Measurements from ENCODE around the gene ZNF442. TPM values are rescaled to one million over a fixed set of nuclear protein-coding genes. Genes with fewer than 3 reads are reported as not detected.
"Not testable (repeated sequence)": the region's sequence is repeated elsewhere in the genome, so short reads cannot be mapped to it uniquely, and the experiment has no call there.

Gene ZNF442
- polyA plus RNA-seq, 4 donors = 6.7 to 8.4 (median 7.1) TPM

- DNase-seq (ENCODE audit: low read depth in 4 of 4, low spot score in 3 of 4) = no peak
Measured at GRCh38 chr19:12331211-12331941, 34.1 kb downstream of the ZNF442 start.

- no peak for DNase-seq (ENCODE audit: low read depth in 4 of 4, low spot score in 3 of 4)
Measured at GRCh38 chr19:12330340-12330739, 35.1 kb downstream of the ZNF442 start.

- DNase-seq (ENCODE audit: low read depth in 4 of 4, low spot score in 3 of 4) = no peak
Measured at GRCh38 chr19:12325690-12326089, 39.8 kb downstream of the ZNF442 start.

- DNase-seq (ENCODE audit: low read depth in 4 of 4, low spot score in 3 of 4) = no peak
Measured at GRCh38 chr19:12318782-12319413, 46.6 kb downstream of the ZNF442 start.

- no peak for DNase-seq (ENCODE audit: low read depth in 4 of 4, low spot score in 3 of 4)
Measured at GRCh38 chr19:12314553-12314952, 50.9 kb downstream of the ZNF442 start.

- not testable (repeated sequence) for DNase-seq (ENCODE audit: low read depth in 4 of 4, low spot score in 3 of 4)
Measured at GRCh38 chr19:12308891-12309290, 56.6 kb downstream of the ZNF442 start.

Other genes starting within 250 kb of the ZNF442 start
- gene ZNF20, start 225.3 kb downstream of the ZNF442 start, polyA plus RNA-seq (ENCODE audit: insufficient read length in 4 of 4) = 1 to 10 TPM; 5.6 to 7.3 (median 7.2) TPM
- gene ZNF625, start 208.9 kb downstream of the ZNF442 start, polyA plus RNA-seq (ENCODE audit: insufficient read length in 4 of 4) = 10 to 100 TPM; 13.5 to 15.9 (median 14.8) TPM
- gene ZNF136, start 202.6 kb downstream of the ZNF442 start, polyA plus RNA-seq (ENCODE audit: insufficient read length in 4 of 4) = 10 to 100 TPM; 15.3 to 22.8 (median 20.0) TPM
- 10 to 100 TPM; 42.4 to 56.4 (median 52.8) TPM for gene ZNF44, start 70.8 kb downstream of the ZNF442 start, polyA plus RNA-seq (ENCODE audit: insufficient read length in 4 of 4)
- gene ZNF563, start 32.0 kb downstream of the ZNF442 start, polyA plus RNA-seq (ENCODE audit: insufficient read length in 4 of 4) = 1 to 10 TPM; 4.2 to 5.0 (median 4.9) TPM
- gene ZNF799, start 35.6 kb upstream of the ZNF442 start, polyA plus RNA-seq (ENCODE audit: insufficient read length in 4 of 4) = 1 to 10 TPM; 6.3 to 9.5 (median 8.4) TPM
- 10 to 100 TPM in 3 of 4 donors, 1 to 10 TPM in 1; 9.7 to 12.0 (median 11.6) TPM for gene ZNF443, start 75.3 kb upstream of the ZNF442 start, polyA plus RNA-seq (ENCODE audit: insufficient read length in 4 of 4)
- 1 to 10 TPM; 7.2 to 9.7 (median 9.0) TPM for gene ZNF709, start 119.1 kb upstream of the ZNF442 start, polyA plus RNA-seq (ENCODE audit: insufficient read length in 4 of 4)
- gene ZNF564, start 185.8 kb upstream of the ZNF442 start, polyA plus RNA-seq (ENCODE audit: insufficient read length in 4 of 4) = 10 to 100 TPM; 13.5 to 15.9 (median 14.9) TPM
- 1 to 10 TPM; 3.9 to 5.1 (median 4.9) TPM for gene ZNF490, start 245.1 kb upstream of the ZNF442 start, polyA plus RNA-seq (ENCODE audit: insufficient read length in 4 of 4)
- gene ZNF791, start 245.2 kb upstream of the ZNF442 start, polyA plus RNA-seq (ENCODE audit: insufficient read length in 4 of 4) = 10 to 100 TPM; 18.3 to 26.1 (median 24.1) TPM